Measurements from ENCODE around the gene CDADC1. TPM values are rescaled to one million over a fixed set of nuclear protein-coding genes. Genes with fewer than 3 reads are reported as not detected.

Gene CDADC1
- total and polyA plus RNA-seq, 4 donors: 3.0 to 6.1 (median 4.5) TPM

- WGBS: 74% methylated on average over 1 of the region's 1 CpG
- DNase-seq (ENCODE audit: low spot score): no peak
- Histone ChIP-seq H3K4me1 (ENCODE audit: control insufficient read depth in 4 of 4, insufficient read depth in 4 of 4, low read length in 3 of 4) (peaks cover 4 to 12% (median 6%) of the 10 kb centered on the region in 4 donors), H3K36me3 (ENCODE audit: control insufficient read depth in 4 of 4, insufficient read depth in 3 of 4, low read depth in 1 of 4, low read length in 3 of 4) (peaks cover 2 to 14% (median 6%) of the 10 kb centered on the region in 4 donors), H3K27ac (ENCODE audit: low read depth in 1 of 2, low read length in 2 of 2) (no peak overlapping the region), H3K9me3 (ENCODE audit: control insufficient read depth in 4 of 4, low read length in 3 of 4) (no peaks in the 10 kb centered on the region), H3K4me3 (ENCODE audit: low read depth in 1 of 3, low read length in 3 of 3) (no peak overlapping the region), H3K27me3 (ENCODE audit: control insufficient read depth in 4 of 4, insufficient read depth in 4 of 4, low read length in 3 of 4) (no peaks in the 10 kb centered on the region), H3K9ac (ENCODE audit: low read depth in 1 of 2, low read length in 2 of 2) (no peak overlapping the region)
- no peak for TF ChIP-seq YY1 (IDR thresholded peaks at IDR 0.05)
- TF ChIP-seq, protein P1, sequence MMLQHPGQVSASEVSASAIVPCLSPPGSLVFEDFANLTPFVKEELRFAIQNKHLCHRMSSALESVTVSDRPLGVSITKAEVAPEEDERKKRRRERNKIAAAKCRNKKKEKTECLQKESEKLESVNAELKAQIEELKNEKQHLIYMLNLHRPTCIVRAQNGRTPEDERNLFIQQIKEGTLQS (IDR thresholded peaks at IDR 0.05): no peak
- TF ChIP-seq HNF4G (IDR thresholded peaks at IDR 0.05): no peak
Measured at GRCh38 chr13:49254007-49254406, 6.3 kb downstream of the CDADC1 start.

DNA sequence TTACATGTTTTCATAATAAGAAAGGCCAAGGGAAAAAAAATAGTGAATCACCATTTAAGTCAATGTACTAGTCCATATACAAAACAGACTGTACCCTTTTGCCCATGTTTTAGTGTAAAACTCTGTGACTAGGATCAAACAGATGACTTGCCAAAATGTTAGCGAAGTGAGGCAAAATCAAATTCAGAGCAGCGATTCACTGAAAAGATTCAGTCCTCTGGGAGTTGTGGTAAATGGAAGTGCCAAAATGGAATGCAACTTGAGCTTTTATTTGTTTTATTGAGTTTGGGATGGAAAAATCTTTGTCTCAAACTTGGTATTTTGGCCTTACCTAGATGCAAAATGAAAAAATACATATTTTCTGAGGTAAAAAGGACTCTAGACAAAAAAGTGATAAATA lies 9.1 kb downstream of the CDADC1 start:
- Histone ChIP-seq H3K27ac (ENCODE audit: low read depth in 1 of 2, low read length in 2 of 2) (no peak overlapping the region), H3K9me3 (ENCODE audit: control insufficient read depth in 4 of 4, low read length in 3 of 4) (no peaks in the 10 kb centered on the region), H3K9ac (ENCODE audit: low read depth in 1 of 2, low read length in 2 of 2) (no peak overlapping the region), H3K4me3 (ENCODE audit: low read depth in 1 of 3, low read length in 3 of 3) (no peak overlapping the region), H3K36me3 (ENCODE audit: control insufficient read depth in 4 of 4, insufficient read depth in 3 of 4, low read depth in 1 of 4, low read length in 3 of 4) (peaks cover 4 to 36% (median 19%) of the 10 kb centered on the region in 4 donors), H3K4me1 (ENCODE audit: control insufficient read depth in 4 of 4, insufficient read depth in 4 of 4, low read length in 3 of 4) (peaks cover 2 to 4% (median 2%) of the 10 kb centered on the region in 4 donors), H3K27me3 (ENCODE audit: control insufficient read depth in 4 of 4, insufficient read depth in 4 of 4, low read length in 3 of 4) (no peaks in the 10 kb centered on the region)
- TF ChIP-seq FOXA2 (IDR thresholded peaks at IDR 0.05) (no peak), SP1 (IDR thresholded peaks at IDR 0.05) (no peak), JUND (IDR thresholded peaks at IDR 0.05) (no peak), RAD21 (IDR thresholded peaks at IDR 0.05) (no peak), FOXA1 (IDR thresholded peaks at IDR 0.05) (no peak), HNF4G (IDR thresholded peaks at IDR 0.05) (no peak), GABPA (IDR thresholded peaks at IDR 0.05 in 1 of 2, conservative IDR thresholded peaks at IDR 0.05 in 1 of 2) (no peak), EGR1 (IDR thresholded peaks at IDR 0.05; ENCODE audit: low read depth in 2 of 2) (no peak), RXRA (IDR thresholded peaks at IDR 0.05) (no peak)
- TF ChIP-seq, protein P2, sequence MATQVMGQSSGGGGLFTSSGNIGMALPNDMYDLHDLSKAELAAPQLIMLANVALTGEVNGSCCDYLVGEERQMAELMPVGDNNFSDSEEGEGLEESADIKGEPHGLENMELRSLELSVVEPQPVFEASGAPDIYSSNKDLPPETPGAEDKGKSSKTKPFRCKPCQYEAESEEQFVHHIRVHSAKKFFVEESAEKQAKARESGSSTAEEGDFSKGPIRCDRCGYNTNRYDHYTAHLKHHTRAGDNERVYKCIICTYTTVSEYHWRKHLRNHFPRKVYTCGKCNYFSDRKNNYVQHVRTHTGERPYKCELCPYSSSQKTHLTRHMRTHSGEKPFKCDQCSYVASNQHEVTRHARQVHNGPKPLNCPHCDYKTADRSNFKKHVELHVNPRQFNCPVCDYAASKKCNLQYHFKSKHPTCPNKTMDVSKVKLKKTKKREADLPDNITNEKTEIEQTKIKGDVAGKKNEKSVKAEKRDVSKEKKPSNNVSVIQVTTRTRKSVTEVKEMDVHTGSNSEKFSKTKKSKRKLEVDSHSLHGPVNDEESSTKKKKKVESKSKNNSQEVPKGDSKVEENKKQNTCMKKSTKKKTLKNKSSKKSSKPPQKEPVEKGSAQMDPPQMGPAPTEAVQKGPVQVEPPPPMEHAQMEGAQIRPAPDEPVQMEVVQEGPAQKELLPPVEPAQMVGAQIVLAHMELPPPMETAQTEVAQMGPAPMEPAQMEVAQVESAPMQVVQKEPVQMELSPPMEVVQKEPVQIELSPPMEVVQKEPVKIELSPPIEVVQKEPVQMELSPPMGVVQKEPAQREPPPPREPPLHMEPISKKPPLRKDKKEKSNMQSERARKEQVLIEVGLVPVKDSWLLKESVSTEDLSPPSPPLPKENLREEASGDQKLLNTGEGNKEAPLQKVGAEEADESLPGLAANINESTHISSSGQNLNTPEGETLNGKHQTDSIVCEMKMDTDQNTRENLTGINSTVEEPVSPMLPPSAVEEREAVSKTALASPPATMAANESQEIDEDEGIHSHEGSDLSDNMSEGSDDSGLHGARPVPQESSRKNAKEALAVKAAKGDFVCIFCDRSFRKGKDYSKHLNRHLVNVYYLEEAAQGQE (IDR thresholded peaks at IDR 0.05): no peak
- TF ChIP-seq, protein P1 (IDR thresholded peaks at IDR 0.05): no peak
- WGBS: 85% methylated on average over 2 of the region's 2 CpGs
- no peak for DNase-seq (ENCODE audit: low spot score)

GRCh38 chr13:49258089-49258796 lies 10.5 kb downstream of the CDADC1 start:
- no peak for DNase-seq (ENCODE audit: low spot score)
- H3K36me3 ChIP-seq (ENCODE audit: control insufficient read depth in 4 of 4, insufficient read depth in 3 of 4, low read depth in 1 of 4, low read length in 3 of 4): peaks cover 3 to 40% (median 19%) of the 10 kb centered on the region in 4 donors
- no peak for TF ChIP-seq NR2F2 (IDR thresholded peaks at IDR 0.05)
- TF ChIP-seq RAD21 (IDR thresholded peaks at IDR 0.05): no peak
- no peak for TF ChIP-seq RXRA (IDR thresholded peaks at IDR 0.05)
- no peak for TF ChIP-seq SP1 (IDR thresholded peaks at IDR 0.05)
- no peak for TF ChIP-seq ZBTB33 (IDR thresholded peaks at IDR 0.05)
- no peak for TF ChIP-seq CTCF (IDR thresholded peaks at IDR 0.05; ENCODE audit: low read depth, low read length, missing input control)
- TF ChIP-seq EGR1 (IDR thresholded peaks at IDR 0.05; ENCODE audit: low read depth in 2 of 2): no peak
- no peak for TF ChIP-seq MAX (IDR thresholded peaks at IDR 0.05)

More at GRCh38 chr13:49258089-49258796, 10.5 kb downstream of the CDADC1 start:
- H3K27ac ChIP-seq (ENCODE audit: low read depth in 1 of 2, low read length in 2 of 2): peak overlapping the region; percentile 48 to 54
- WGBS: 10% methylated on average over 3 of the region's 3 CpGs
- H3K4me3 ChIP-seq (ENCODE audit: low read depth in 1 of 3, low read length in 3 of 3): peak overlapping the region; percentile 45 to 68 (median 47)
- H3K9ac ChIP-seq (ENCODE audit: low read depth in 1 of 2, low read length in 2 of 2): peak overlapping the region; percentile 62 to 97
- H3K27me3 ChIP-seq (ENCODE audit: control insufficient read depth in 4 of 4, insufficient read depth in 4 of 4, low read length in 3 of 4): no peaks in the 10 kb centered on the region
- H3K9me3 ChIP-seq (ENCODE audit: control insufficient read depth in 4 of 4, low read length in 3 of 4): no peaks in the 10 kb centered on the region
- peaks cover 0 to 4% (median 1%) of the 10 kb centered on the region in 4 donors for H3K4me1 ChIP-seq (ENCODE audit: control insufficient read depth in 4 of 4, insufficient read depth in 4 of 4, low read length in 3 of 4)
